SK-MEL-5 (cell line): Measurements from ENCODE around the gene ABHD2. TPM values are rescaled to one million over a fixed set of nuclear protein-coding genes. Genes with fewer than 3 reads are reported as not detected.
A peak's percentile ranks its signal among the peaks of the same experiment; 100 is the strongest.

Experiments used
- DNase-seq: peaks from one replicate; pipeline ENCODE4 v3.0.0-alpha.2; 2016; ENCODE audit warnings: low read depth, low spot score
- in situ Hi-C: cut with HindIII; loops from 2 replicates; pipeline ENCODE4 v1.10.0; 2016; ENCODE audit warnings: low sequenced_read_pairs, high pct_unique_total_duplicates, low pct_unique_long_range_greater_than_20kb
- total RNA-seq: library from RNA; depleted of rRNA; stranded (reverse); fragments of >200 nt; shearing (Covaris generic); gene quantifications from 2 replicates; pipeline ENCODE4 v1.2.3, GENCODE V29; 2014

The ABHD2 gene
- total RNA-seq, 1 experiment from 2014 or later, result 46.7 TPM

DNA sequence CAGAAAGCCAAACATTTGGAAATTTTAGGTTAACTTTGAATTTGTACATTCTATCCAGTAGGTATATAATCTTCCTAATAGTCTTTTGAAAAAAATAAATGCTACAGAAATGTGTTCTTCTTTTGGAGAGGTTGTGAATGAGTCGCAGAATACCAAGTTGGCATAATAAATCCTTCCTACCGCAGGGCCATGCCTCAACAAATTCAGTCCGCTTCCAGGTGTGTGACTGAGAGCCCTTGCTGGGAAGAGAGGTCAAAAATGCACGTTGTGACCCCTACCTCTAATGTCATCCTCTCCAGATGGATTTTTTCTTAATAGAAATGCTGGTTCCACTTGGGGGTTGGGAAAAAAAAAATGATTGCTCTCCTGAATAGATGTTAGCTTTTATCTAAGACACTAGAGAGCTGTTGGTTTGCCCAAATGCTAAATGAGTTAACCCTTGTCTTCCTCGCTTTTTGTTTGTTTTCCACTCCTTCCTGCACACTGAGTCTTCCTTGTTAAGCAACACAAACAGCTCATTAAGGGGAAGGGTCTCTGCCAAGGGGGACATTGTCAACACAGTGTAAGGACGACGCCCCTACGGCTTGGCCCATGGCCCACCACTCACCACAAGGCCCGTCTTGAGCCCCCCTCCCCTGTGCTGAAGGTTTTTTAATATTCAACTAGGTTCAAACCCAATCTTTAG, 99.2 kb downstream of the ABHD2 start:
- in situ Hi-C loops, result no loop called here
- no peak for DNase-seq

GRCh38 chr15:89187986-89188514, 99.8 kb downstream of the ABHD2 start:
- in situ Hi-C loops, result no loop called here
- no peak for DNase-seq

DNA sequence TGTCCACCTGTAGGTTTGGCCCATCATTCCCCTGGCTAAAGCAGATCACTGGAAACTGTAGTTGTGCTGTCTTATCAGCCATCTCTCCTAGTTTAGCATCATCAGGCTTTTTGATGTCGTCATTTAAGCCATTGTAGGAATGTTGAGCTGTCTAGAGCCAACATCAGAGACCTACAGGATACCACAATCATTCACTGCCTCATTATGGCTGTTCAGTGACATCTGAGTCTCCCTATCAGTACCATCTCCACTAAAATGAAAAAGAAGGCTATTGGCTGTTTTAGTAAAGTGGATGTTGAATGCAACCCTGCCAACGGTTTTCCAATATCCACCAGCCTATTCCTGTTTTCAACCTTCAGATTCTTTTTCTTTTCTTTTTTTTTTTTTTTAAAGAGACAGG, 103.9 kb downstream of the ABHD2 start:
- in situ Hi-C loops, result no loop called here
- no peak for DNase-seq

GRCh38 chr15:89192766-89193165, 104.5 kb downstream of the ABHD2 start:
- in situ Hi-C loops, result no loop called here
- no peak for DNase-seq

DNA sequence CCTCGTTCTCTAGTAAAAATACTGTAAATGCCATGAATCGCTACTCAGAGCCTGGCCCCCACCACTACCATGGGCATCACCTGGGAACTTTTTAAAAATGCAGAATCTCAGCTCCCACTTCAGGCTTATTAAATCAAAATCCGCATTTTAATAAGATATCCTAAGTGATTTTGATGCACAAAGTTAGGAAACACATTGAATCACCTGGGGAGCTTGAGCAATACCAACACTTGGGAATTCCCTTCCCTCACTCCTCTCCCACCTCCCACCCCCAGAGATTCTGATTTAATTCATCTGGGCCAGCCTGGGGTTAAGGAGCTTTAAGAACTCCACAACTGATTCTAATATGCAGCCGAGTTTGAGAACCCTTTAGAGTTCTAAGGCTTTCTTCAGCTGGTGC, 106.4 kb downstream of the ABHD2 start:
- DNase-seq, result no peak
- in situ Hi-C loops, result no loop called here

DNA sequence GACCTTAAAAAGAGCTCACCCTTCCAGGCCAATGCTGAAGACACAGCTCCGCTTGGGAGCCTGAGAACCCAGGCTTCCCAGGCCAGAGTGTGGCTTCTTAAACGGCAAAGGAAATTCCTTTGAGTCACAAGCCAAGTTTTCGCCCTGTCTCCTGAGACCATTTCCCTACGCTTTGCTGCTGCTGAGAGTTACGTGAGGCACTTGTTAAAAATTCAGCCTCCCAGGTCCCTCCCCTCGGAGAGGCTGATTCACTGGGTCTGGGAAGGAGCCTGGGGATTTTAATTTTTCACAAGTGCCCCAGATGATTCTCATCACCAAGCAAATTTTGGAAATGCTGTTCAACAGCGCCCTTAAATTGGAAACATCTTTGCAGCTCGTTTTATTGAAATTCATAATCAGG, 107.6 kb downstream of the ABHD2 start:
- in situ Hi-C loops, result no loop called here

DNA sequence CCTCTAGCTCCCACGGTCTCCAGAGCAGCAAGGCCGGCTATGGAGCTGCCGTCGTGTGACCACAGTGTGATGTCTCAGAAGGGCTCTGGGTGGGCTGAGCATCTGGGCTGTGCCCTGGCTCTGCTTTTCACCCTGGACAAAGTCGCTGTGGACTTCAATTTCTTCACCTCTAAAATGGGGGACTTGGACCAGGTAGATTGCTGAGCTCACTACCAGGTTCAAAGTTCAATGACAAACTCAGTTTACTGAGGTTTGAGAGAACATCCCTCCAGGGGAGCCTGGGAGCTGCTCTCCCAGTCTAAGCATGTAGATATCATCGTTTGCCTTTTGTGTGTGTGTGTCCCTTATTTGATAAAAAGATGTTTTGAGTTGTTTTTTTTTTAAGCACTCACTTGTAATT, 108.0 kb downstream of the ABHD2 start:
- in situ Hi-C loops, result no loop called here
- DNase-seq, result no peak

More for the DNA sequence above, 107.6 kb downstream of the ABHD2 start:
- DNase-seq, result no peak

DNA sequence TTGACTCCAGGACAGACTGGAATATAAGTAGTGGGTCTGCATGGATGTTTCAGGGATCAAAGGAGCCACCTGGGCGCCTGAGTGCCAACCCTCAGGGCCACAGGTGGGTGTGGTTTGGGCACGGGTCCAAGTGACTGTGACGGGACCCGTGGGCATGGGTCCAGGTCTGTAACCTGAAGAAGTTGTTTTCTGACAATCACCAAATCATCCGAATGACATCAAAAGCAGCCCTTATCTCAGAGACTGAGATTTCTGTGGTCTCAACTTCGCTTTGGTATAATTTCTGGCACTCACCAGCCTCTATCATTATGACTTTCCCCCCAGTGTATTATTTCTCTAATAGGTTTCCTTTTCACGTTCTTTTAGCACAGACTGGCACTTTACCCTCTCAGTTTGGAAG, 108.7 kb downstream of the ABHD2 start:
- in situ Hi-C loops, result no loop called here

DNA sequence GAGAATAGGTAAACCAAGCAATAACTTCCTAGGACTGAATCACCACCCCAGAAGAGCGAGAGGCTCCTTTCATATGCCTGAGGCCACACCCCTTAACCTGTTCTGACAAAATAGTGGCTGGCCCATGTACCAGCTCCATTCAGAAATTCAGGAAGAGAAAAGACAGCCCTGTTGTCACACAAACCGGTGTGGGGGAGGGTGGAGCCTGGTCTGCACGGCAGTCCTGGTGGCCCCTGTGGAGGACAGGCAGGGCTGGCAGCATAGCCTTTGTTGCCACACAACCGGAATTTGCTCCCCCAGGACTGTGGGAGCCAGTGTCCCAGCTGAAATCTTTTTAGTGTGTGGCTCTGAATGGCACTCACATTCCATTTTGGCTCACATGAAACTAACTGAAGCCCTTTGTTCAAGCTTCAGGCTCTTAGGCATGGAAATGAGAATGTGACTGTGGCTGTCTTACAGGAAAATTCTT, 109.3 kb downstream of the ABHD2 start:
- DNase-seq, result peak; percentile 96
- in situ Hi-C loops, result no loop called here

More for the DNA sequence above, 108.7 kb downstream of the ABHD2 start:
- peak; percentile 22 for DNase-seq

GRCh38 chr15:89198196-89198595, 109.9 kb downstream of the ABHD2 start:
- DNase-seq, result no peak
- in situ Hi-C loops, result no loop called here

- in situ Hi-C loops, result no loop called here
- peak; percentile 98 for DNase-seq
Observed at GRCh38 chr15:89198934-89199333, 110.7 kb downstream of the ABHD2 start.

DNA sequence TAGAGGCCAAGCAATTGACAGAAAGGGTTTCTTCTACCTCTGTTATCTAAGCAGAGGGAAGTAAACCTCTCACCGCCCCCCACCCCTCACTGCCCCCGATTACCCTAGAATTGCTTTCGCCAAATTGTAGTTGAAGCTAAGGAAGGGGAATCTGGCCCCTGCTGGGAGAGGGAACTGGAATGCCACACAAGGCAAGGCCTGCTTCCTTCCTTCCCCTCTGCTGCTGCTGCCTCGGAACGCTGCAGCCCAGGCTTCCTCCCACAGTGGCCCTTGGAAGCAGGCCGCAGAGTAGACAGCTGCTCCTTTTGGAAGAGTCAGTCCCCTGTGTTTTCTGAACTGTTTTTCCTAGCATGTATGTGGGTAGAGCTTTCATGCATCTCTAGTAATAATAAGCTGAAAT, 111.5 kb downstream of the ABHD2 start:
- DNase-seq, result peak; percentile 26
- in situ Hi-C loops, result no loop called here

- in situ Hi-C loops, result no loop called here
- DNase-seq, result peak; percentile 21
Observed at GRCh38 chr15:89200182-89200581, 111.9 kb downstream of the ABHD2 start.

GRCh38 chr15:89201465-89202005, 113.3 kb downstream of the ABHD2 start:
- DNase-seq, result no peak
- in situ Hi-C loops, result no loop called here

- DNase-seq, result no peak
- in situ Hi-C loops, result no loop called here
Observed at GRCh38 chr15:89203705-89204273, 115.5 kb downstream of the ABHD2 start.

DNA sequence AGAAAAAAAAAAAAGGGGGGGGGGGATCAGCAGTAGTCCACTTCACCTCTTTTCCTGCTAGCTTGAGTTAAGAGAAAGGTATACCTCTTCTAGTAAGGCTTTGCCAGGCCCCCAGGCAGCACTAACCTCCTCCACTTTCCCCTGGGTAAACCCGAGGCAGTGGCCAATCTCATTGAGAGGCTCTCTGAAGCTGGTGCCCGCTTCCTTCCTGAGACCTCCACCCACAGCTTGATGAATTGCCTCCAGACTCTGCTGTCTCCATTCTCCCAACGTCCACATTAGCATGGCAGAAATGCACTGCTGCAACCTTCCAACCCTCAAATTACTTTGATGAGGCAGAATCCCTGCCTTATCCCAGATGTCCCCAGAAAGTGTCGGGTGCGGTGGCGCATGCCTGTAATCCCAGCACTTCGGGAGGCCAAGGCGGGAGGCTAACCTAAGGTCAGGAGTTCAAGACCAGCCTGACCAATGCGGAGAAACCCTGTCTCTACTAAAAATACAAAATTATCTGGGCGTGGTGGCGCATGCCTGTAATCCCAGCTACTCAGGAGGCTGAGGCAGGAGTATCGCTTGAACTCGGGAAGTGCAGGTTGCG, 117.8 kb downstream of the ABHD2 start:
- DNase-seq, result no peak
- in situ Hi-C loops, result no loop called here

DNA sequence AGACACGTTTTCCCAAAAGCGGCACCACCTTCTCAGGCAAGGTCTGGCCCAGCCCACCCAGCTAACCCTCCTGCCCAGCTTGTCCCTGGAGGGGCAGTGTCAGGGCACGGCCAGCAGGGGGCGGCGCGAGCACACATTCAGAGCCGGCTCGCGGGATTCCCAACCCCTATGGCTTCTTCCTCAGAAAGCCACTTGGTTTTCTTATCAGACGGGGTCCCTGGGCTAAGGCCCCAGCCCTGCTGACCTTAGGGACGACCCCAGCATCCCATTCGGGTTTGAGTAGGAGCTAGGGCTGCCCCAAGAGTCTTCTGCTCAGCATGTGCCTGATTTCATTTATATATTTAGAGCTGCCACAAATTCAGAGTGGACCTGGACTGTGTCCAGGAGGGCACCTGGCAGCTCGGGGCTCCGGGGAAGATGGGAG, 118.7 kb downstream of the ABHD2 start:
- peak; percentile 83 for DNase-seq
- in situ Hi-C loops, result no loop called here

GRCh38 chr15:89208256-89208655, 120.0 kb downstream of the ABHD2 start:
- in situ Hi-C loops, result no loop called here
- no peak for DNase-seq
